Brain microvascular endothelial cell (primary cell): ENCODE data around the gene SOX2.

Source experiments
- DNase-seq: peaks from one replicate; pipeline ENCODE4 v3.0.0-alpha.2; 2020
- H3K27ac ChIP-seq: fragments of 250-450 bp; sonication (Bioruptor Pico); 2 replicates; pipeline ENCODE4 v1.5.1; 2020; ENCODE audit warnings: mild to moderate bottlenecking, moderate library complexity
- H3K27me3 ChIP-seq: fragments of 250-450 bp; sonication (Bioruptor Pico); replicated peaks from 2 replicates; pipeline ENCODE4 v1.5.1; 2020; ENCODE audit warnings: mild to moderate bottlenecking
- H3K36me3 ChIP-seq: fragments of 250-450 bp; sonication (Bioruptor Pico); replicated peaks from 2 replicates; pipeline ENCODE4 v1.5.1; 2020; ENCODE audit warnings: mild to moderate bottlenecking
- H3K4me3 ChIP-seq: 2 replicates; pipeline ENCODE4 v1.5.1; 2011; ENCODE audit warnings: low read depth, mild to moderate bottlenecking, control low read depth, low read length, moderate library complexity
- in situ Hi-C: cut with HindIII; loops from 2 replicates; pipeline ENCODE4 v1.10.0; 2017; ENCODE audit warnings: low sequenced_read_pairs, low pct_ligation_motif_present
- TF ChIP-seq, protein P1 (sequence below): IDR thresholded peaks from 2 replicates; pipeline ENCODE4 v1.5.1; 2011; ENCODE audit warnings: low read depth, mild to moderate bottlenecking, moderate library complexity, low read length, control low read depth, inconsistent platforms; ENCODE audit errors: missing control alignments

SOX2 gene

DNA sequence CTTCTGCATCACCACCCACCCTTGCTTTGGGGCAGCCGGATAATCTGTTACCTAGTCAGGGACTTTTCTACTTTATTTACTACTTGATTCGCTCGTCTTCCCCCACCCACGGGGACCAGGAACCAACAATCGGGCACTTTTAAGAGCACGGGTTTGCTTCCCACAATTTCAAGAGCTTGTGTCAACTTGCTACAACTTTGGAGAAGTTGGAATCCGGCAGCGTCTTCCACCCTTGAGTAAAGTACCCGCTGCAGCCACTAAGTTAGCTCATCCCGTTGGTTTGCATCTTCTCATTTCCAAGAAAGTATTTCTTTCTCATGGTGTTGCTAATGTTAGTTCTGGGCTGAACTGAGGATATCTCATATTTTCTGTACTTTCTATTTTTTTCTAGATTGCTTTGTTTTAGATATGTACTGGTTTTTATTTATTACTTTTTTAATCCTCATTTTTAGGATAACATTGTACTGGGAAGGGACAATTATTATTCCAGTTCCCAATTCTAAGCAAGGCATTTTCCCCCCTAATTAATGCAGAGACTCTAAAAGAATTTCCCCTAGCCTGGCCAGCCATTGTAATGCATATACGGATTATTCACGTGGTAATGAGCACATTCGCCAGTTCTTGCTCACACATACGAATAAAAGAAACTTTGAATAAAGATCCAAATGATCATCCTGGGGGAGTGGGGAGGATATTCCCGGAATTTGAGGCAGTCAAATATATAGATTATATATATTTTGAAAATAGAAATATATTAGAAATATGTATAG is 4.0 kb downstream of the SOX2 start:
- TF ChIP-seq, protein P1, sequence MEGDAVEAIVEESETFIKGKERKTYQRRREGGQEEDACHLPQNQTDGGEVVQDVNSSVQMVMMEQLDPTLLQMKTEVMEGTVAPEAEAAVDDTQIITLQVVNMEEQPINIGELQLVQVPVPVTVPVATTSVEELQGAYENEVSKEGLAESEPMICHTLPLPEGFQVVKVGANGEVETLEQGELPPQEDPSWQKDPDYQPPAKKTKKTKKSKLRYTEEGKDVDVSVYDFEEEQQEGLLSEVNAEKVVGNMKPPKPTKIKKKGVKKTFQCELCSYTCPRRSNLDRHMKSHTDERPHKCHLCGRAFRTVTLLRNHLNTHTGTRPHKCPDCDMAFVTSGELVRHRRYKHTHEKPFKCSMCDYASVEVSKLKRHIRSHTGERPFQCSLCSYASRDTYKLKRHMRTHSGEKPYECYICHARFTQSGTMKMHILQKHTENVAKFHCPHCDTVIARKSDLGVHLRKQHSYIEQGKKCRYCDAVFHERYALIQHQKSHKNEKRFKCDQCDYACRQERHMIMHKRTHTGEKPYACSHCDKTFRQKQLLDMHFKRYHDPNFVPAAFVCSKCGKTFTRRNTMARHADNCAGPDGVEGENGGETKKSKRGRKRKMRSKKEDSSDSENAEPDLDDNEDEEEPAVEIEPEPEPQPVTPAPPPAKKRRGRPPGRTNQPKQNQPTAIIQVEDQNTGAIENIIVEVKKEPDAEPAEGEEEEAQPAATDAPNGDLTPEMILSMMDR, result no peak
- in situ Hi-C loops, result loop anchor here (25.0 kb wide), 1 partner anchor 547 kb away; no protein-coding TSS in a partner anchor
- H3K36me3 ChIP-seq, result no peaks in the 10 kb centered on the region
- DNase-seq, result no peak
- no peak overlapping the region for H3K27ac ChIP-seq
- H3K4me3 ChIP-seq, result peak overlapping the region; percentile 17
- peaks cover 78% of the 10 kb centered on the region for H3K27me3 ChIP-seq

DNA sequence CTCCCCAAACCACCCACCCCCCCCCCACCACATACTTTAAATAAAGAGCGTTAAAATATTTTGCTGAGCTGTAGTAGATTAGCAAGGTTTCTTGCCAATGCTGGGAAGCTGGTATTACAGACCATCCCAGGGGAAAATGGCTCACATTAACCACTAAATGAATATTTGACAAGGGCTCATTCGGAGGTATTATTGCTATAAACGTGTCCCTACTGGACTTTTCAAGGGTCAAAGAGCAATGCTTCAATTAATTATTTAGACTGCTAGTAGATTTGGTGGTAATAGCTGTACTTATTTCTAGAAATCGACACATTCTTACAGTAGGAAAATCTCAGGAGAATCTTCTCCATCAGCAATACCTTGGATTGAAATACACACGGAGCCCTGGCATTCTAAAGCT is 5.2 kb downstream of the SOX2 start:
- in situ Hi-C loops, result loop anchor here (25.0 kb wide), 1 partner anchor 545 kb away; no protein-coding TSS in a partner anchor
- DNase-seq, result no peak

GRCh38 chr3:181717549-181718171 is 5.9 kb downstream of the SOX2 start:
- DNase-seq, result no peak
- TF ChIP-seq, protein P1, result no peak
- Histone ChIP-seq H3K27ac (no peak overlapping the region), H3K4me3 (no peak overlapping the region), H3K27me3 (peaks cover 73% of the 10 kb centered on the region), H3K36me3 (no peaks in the 10 kb centered on the region)
- in situ Hi-C loops, result loop anchor here (25.0 kb wide), 1 partner anchor 545 kb away; no protein-coding TSS in a partner anchor

More for the DNA sequence above, 5.2 kb downstream of the SOX2 start:
- H3K36me3 ChIP-seq, result no peaks in the 10 kb centered on the region
- TF ChIP-seq, protein P1, result no peak
- H3K4me3 ChIP-seq, result no peak overlapping the region
- H3K27me3 ChIP-seq, result peaks cover 78% of the 10 kb centered on the region
- no peak overlapping the region for H3K27ac ChIP-seq

- H3K4me3 ChIP-seq, result no peak overlapping the region
- H3K36me3 ChIP-seq, result no peaks in the 10 kb centered on the region
- TF ChIP-seq, protein P1, result no peak
- peaks cover 74% of the 10 kb centered on the region for H3K27me3 ChIP-seq
- H3K27ac ChIP-seq, result no peak overlapping the region
- DNase-seq, result no peak
- in situ Hi-C loops, result loop anchor here (25.0 kb wide), 1 partner anchor 544 kb away; no protein-coding TSS in a partner anchor
These were observed 6.6 kb downstream of the SOX2 start for GRCh38 chr3:181718369-181718768.

- no peak for DNase-seq
- in situ Hi-C loops, result loop anchor here (25.0 kb wide), 1 partner anchor 543 kb away; no protein-coding TSS in a partner anchor
- Histone ChIP-seq H3K36me3 (no peaks in the 10 kb centered on the region), H3K4me3 (peak overlapping the region; percentile 22), H3K27ac (no peak overlapping the region), H3K27me3 (peaks cover 77% of the 10 kb centered on the region)
- TF ChIP-seq, protein P1, result no peak
These were observed 7.5 kb downstream of the SOX2 start for GRCh38 chr3:181718987-181719911.
